H54 (cell line): ENCODE measurements around the gene BGN.

Experiments used
- DNase-seq: peaks from one replicate; pipeline ENCODE4 v3.0.0; 2011; ENCODE audit warnings: low spot score, mixed read lengths; ENCODE audit not compliant: insufficient read length
- FAIRE-seq: peaks from 3 replicates; lab custom pipeline; 2011; peaks lifted over from hg19 to GRCh38; lab: Jason Lieb, UNC
- POLR2A ChIP-seq: IDR thresholded peaks from 2 replicates; pipeline ENCODE4 v1.6.1; 2011; ENCODE audit warnings: low read depth, mild to moderate bottlenecking, low read length

Gene BGN

DNA sequence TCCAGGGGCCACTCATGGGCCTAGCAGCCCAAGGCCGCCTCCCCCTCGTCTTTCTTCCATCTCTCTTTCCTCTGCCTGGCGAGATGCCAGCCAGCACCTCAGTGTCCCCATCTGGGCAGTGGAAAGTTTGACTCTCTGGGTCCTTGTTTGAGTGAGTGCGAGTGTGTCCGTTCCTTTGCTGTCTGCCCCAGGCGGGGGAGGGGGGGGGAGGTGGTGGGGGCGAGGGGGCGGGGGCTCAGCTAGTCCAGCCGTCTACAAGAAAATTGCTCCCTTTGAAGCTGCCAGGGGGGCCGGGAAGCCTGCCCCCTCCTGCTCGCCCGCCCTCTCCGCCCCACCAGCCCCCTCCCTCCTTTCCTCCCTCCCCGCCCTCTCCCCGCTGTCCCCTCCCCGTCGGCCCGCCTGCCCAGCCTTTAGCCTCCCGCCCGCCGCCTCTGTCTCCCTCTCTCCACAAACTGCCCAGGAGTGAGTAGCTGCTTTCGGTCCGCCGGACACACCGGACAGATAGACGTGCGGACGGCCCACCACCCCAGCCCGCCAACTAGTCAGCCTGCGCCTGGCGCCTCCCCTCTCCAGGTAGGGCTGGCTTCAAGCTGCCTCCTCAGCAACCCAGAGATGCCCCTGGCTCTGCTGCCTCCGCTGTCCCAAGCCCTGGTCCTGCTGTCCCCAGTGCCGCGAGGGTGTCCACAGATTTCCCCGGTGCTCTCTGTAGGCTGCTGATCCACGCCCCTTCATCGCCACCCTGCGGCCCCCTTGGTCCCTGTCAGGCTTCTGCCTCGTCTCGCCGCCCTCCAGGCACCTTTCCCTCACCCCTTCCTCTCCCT lies at the start of gene BGN:
Gene BGN (plus strand): TSS at position 440 of the 821 bp plus-strand sequence. CDS start 9,652 bp downstream, outside the sequence.
- DNase-seq (no peak), FAIRE-seq (no peak)
- TF ChIP-seq POLR2A, result no peak

DNA sequence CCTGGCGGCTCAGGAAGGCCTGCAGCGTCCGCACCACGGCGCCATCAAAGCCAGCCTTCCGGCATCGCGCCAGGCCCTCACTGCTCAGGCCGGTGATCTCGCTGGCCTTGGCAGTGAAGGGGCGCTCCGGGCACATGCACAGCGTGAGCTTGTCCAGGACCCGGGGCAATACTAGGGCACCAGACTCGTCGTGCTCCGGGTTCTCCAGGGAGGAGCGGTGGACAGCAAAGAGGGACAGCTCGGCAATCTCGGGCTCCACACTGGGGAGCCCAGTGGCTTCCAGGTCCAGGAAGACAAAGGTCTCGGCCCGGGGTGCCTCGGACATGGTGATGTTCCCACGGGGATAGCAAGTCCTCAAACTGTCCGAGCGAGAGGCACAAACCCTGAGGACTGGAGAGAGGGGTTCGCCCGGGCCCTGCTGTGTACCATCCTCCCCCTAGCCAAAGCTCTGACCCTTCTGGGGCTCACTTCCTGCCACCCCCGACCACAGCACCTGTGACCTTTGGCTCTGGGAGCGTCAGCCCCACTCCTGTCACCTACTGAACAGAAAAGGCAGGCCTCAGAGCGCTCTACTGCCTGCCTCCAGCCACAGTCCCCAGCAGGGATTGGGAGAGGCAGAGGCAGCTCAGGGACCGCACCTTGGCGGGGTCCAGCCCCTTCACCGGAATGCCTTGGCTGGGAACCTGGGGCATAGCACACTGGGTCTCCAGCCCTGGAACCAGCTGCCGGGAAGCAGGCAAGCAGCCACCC lies 49.5 kb upstream of the BGN start:
- no peak for DNase-seq
- TF ChIP-seq POLR2A, result no peak
- FAIRE-seq, result no peak

DNA sequence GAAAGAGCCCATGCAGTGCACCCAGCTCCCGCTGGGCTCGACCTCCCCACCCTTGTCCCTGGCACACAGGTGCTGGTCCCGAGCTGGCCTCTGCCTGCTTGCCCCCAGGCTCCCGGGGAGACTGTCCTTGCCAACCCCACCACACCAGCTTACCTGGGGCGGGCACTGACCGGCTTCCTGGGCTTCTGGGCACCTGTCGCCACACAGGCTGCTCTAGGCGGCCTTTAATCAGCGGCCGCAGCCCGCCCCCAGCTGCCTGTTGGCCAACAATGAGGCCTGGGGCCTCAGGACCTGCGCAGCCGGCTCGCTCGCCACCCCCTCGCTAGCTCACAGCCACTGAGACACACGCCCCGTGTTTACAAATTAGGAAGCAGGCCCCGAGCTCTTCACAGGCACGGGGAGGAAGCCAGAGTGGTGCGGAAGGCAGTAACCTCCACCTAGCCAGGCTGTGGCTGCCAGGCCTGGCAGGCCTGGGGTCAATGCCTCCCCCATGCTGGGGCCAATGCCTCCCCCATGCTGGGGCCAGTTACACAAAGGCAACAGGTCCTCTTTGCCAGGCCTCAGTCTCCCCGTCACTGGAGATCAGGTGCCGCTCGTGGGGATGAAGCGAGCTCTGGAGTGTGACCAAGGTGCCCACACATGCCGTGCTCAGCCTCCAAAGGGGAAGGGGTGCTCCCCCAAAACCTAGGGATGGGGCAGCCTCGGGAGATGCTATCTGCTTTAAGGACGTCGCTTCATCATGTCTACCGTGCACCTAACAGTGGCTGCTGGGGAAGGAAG lies 48.7 kb upstream of the BGN start, which contains the start of gene TREX2:
Gene TREX2 (minus strand): TSS at position 201 of the 780 bp plus-strand sequence. CDS start 626 bp downstream, outside the sequence.
- DNase-seq, result no peak
- TF ChIP-seq POLR2A, result no peak
- no peak for FAIRE-seq

DNA sequence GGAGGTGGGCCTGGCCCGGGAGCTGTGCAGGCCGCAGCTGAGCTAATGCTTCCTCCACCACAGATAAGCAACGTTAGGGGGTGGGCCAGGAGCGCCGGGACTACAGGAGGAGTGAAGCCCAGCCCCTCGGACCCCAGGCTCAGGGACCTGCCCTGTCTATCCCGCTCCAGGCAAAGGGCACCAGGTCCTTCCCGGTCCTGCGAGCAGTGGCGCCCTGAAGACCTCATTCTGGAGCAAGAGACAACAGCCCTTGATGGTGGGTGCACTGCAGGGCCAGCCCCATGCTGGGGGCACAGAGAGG lies 48.2 kb upstream of the BGN start:
- no peak for FAIRE-seq
- DNase-seq, result no peak
- no peak for TF ChIP-seq POLR2A

DNA sequence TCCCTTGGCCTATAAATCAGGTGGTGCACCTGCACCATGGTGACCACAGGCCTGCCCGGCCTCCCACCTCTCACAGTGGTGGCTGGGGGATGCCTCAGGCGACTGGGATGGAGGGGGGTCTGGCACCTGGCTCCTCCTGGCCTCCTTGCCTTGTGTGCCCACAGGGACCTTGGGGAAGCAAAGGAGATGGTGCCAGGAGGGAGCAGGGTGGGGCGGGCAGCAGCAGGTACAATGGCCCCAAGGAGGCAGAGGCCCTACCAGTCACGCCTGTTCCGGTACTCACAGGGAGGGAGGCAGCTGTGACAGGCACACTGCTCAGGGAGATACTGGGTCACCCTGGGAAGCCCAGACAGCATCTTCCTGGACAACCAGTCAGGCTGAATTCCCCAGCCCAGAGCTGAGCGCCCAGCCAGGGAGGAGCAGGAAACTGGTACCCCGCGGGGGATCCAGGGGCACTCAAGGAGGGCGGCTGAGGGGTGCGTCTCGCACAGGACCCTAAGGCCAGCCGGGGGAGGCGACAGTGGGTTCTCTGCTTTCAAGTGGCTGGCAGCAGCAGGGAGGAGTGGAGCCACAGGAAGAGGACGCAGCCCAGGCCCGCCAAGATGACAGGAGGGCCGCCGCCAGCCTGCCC lies 47.7 kb upstream of the BGN start:
- FAIRE-seq (no peak), DNase-seq (no peak)
- TF ChIP-seq POLR2A, result no peak

DNA sequence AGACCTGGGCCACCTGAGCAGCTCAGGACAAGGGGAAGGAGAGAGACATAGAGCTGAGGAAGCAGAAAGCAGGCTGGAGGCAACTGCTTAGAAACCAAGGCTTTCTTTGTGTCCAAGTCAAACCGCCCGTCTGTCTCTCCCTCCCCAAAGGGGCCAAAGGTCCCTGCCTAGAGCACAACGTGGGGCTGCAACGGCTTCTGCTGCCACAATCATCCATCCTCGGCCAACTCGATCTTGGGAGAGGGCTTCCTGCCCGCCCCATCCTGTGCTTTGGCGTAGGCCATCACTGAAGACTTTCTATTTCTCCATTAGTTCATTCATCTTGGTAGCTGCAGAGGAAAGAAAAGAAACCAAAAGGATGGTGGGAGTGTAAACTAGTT lies 47.2 kb upstream of the BGN start:
- FAIRE-seq (no peak), DNase-seq (no peak)
- TF ChIP-seq POLR2A, result no peak

DNA sequence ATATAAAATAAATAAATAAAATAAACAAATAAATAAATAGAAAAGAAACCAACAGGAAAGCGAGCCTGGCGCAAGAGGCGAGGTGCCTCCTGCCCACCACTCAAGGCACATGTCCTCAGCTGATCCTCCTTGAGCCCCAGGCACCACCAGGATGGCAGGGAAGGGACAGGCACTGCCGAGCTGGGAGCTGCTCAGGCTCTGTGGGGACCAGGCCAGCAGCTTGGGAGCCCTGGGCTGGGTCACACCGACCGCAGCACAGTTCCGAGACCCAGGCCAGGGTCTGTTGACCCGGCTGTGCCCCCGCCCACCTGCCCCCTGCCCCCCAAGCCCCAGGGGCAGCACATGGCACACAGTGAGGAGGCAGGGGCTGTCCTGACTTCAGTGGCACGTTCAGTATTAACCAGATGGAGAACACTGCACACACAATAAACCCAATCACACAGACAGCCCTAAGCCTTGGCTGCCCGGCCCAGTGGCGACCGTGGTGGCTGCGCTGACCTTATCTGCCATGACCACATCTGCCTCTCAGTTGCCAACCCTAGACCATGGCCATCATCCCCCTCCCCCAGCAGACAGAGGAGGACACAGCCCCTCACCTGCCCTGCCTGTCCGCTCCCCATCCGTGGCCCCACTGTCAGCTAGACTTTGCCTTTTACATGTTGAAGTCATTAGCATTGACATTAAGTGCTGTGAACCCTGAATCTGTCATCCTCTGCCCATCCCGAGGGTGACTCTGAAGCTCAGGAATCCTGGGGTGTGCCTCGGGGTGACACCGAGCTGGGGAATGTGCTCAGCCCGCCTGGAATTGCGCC lies 46.0 kb upstream of the BGN start:
- no peak for FAIRE-seq
- no peak for TF ChIP-seq POLR2A
- no peak for DNase-seq

DNA sequence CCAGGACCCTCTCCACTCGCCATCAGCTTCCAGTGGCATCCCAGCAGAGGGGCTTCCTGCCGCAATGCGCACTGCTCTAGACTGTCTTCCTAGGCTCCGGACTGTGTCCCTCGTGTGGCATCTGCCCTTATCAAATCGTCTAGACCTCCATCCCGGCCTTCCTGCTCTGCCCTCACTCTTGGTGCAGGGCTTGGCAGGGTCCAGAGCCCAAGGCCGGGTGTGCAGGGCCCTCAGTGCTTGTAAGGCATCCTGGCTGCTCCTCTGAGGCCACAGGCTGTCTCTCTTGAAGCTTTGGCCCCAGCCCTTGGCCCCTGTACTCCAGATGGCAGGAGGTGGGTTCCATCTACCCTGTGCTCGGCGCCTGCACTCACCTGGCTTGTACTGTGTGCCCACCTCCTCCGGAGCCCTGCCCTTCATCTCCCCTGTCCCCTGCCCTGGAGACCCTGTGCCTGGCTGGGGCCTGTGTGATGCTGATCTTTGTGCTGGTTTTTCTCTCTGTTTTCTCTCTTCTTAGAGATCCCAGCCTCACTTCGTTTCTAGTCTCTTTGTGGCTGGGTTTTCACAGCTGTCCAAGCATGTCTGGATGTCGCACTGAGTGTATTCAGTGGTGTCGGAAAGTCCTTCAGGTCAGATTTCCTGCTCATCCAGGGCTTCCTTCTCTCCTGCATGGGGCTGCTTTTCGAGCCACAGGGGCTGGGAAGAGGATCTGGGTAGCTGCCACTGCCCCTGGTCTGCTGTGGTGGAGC lies 45.2 kb upstream of the BGN start:
- no peak for TF ChIP-seq POLR2A
- FAIRE-seq (no peak), DNase-seq (no peak)

DNA sequence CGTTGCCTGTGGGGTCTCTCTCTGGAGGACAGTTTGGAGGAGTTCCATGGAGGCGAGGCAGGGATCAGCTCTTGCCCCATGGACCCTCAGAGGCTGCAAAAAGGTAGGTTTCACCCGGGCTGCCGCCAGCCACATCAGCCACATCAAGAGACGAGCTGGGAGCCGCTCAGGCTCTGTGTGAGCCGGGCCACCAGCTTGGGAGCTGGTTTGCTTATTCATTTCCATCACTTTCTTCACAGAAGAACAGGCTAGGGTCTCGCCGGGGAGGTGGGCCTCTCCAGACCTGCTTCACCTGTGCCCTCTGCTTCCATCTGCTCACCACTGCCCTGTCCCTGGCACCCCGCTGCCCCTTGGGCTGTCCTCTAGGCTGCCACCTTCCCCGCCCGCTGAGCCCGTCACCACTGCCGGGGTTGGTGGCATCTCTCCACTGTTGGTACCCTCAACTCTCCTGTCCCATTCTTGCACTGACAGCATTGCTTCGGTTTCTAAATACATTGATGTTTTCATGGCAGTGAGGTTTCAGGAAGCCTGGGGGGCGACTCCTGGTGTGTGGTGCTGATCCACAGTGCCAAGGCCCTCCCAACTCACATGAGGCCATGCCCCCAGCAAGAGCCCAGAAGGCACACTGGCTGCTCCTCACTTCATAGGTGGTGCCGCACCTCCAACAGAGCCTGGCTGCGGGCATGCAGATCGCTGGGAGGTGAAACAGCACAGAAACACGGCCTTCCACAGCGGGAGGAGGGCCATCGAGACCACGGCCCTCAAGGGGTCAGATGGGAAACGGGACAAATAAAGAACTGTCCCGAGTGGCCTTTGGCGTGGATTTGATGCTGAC lies 44.4 kb upstream of the BGN start:
- DNase-seq, result no peak
- TF ChIP-seq POLR2A, result no peak
- no peak for FAIRE-seq

DNA sequence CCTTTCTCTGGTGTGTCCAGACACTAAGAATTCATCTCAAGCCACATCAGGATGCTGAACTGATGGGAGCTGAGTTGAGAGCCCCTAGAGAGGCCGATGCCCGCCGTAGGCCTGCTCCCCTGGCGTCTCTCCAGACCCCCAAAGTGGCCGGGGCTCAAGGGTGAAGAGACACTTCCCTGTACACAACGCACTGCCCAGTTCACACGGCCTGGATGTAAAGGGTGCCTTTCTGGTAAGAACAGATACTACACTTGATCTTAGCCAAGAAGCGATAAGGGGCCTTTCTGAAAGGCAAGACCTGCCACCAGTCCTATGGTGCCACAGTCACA lies 43.9 kb upstream of the BGN start:
- no peak for DNase-seq
- FAIRE-seq, result no peak
- TF ChIP-seq POLR2A, result no peak

DNA sequence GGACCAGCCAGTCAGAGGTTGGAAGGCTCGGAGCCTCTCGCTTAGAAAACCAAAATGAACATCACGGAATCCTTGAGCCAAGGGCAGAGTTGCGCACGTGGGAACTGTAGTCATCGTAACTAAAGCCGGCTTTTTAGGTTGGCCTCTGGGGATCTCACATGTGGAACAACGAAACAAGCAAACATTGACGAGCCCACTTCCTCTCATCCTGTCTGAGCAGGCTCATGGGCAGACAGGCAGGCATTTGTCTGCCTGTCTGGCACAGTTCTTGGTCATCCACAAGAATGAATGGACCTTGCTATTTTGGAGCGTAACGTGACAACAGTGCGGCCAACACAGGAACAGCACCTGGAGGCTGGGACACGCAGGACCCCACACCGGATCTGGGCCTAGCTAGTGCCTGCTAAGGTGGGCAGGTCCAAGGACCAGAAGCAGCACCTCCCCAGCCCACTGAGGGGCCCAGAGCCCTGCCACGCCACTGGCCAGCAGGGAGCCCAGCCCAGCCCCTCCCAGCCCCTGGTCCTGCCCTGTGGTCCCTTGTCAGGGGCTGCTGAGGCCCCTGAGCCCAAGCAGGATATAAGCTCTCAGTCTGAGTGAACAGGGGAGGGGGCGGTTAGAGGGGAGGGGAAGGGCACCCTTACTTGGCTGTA lies 39.8 kb upstream of the BGN start:
- TF ChIP-seq POLR2A, result no peak
- no peak for FAIRE-seq
- no peak for DNase-seq
